DND-41 (cell line): Measurements from ENCODE around the gene LPCAT3.
A peak's percentile ranks its signal among the peaks of the same experiment; 100 is the strongest.

Source experiments
- ATAC-seq: fragments of 200-7000 bp; cut with Tn5 transposase; 3 replicates; pipeline ENCODE4 v1.9.1; 2021; ENCODE audit warnings: low read depth; ENCODE audit not compliant: insufficient read depth
- DNase-seq: peaks from one replicate; pipeline ENCODE4 v3.0.0-alpha.2; 2020
- H2AFZ ChIP-seq: 2 replicates; pipeline ENCODE4 v1.6.0; 2012; ENCODE audit warnings: low read depth, low read length
- H3K27ac ChIP-seq: 2 replicates; pipeline ENCODE4 v1.5.1; 2012; ENCODE audit warnings: low read length, inconsistent platforms
- H3K27me3 ChIP-seq: fragments of 200-600 bp; sonication (generic); 2 replicates; pipeline ENCODE4 v1.6.0; 2012; ENCODE audit warnings: low read length, mild to moderate bottlenecking, inconsistent platforms; ENCODE audit not compliant: insufficient read depth, poor library complexity
- H3K36me3 ChIP-seq: 2 replicates; pipeline ENCODE4 v1.5.1; 2012; ENCODE audit warnings: low read length, inconsistent platforms; ENCODE audit not compliant: insufficient read depth
- H3K4me1 ChIP-seq: 2 replicates; pipeline ENCODE4 v1.5.1; 2012; ENCODE audit warnings: mild to moderate bottlenecking, low read length; ENCODE audit not compliant: insufficient read depth
- H3K4me2 ChIP-seq: 2 replicates; pipeline ENCODE4 v1.6.0; 2012; ENCODE audit warnings: mild to moderate bottlenecking, moderate library complexity, low read length, inconsistent platforms; ENCODE audit not compliant: insufficient read depth
- H3K4me3 ChIP-seq, 2 experiments: fragments of 200-600 bp in 1 of 2; shearing (Covaris generic) in 1 of 2; 2 replicates each; pipeline ENCODE4 v1.5.1; 2012 to 2016; ENCODE audit warnings: inconsistent platforms in 2 of 2, low read length in 2 of 2, mild to moderate bottlenecking in 2 of 2, low read depth in 1 of 2, moderate library complexity in 1 of 2
- H3K79me2 ChIP-seq: 2 replicates; pipeline ENCODE4 v1.6.0; 2012; ENCODE audit warnings: low read length, inconsistent platforms; ENCODE audit not compliant: insufficient read depth
- H3K9ac ChIP-seq: 2 replicates; pipeline ENCODE4 v1.6.0; 2012; ENCODE audit warnings: low read depth, mild to moderate bottlenecking, inconsistent platforms, low read length, moderate library complexity
- H3K9me3 ChIP-seq: 2 replicates; pipeline ENCODE4 v1.5.1; 2012; ENCODE audit warnings: low read length, moderate library complexity, mild to moderate bottlenecking, inconsistent platforms; ENCODE audit not compliant: insufficient read depth, severe bottlenecking
- H4K20me1 ChIP-seq: 2 replicates; pipeline ENCODE4 v1.6.0; 2012; ENCODE audit warnings: low read length; ENCODE audit not compliant: insufficient read depth
- CTCF ChIP-seq: IDR thresholded peaks from 2 replicates; pipeline ENCODE4 v1.5.1; 2012; ENCODE audit warnings: borderline replicate concordance, low read length, moderate library complexity, mild to moderate bottlenecking; ENCODE audit not compliant: poor library complexity, severe bottlenecking; ENCODE audit errors: extremely low read depth
- EZH2 ChIP-seq: IDR thresholded peaks from 3 replicates; pipeline ENCODE4 v1.6.1; 2012; ENCODE audit warnings: borderline replicate concordance, low read depth, mild to moderate bottlenecking, moderate library complexity, low read length, inconsistent platforms; ENCODE audit not compliant: severe bottlenecking

The LPCAT3 gene

GRCh38 chr12:7018350-7019042 is at the start of gene LPCAT3:
Gene LPCAT3 (minus strand): TSS chr12:7018476. CDS start chr12:7018424, 52 bp downstream.
- H3K36me3 ChIP-seq = no peaks in the 10 kb centered on the region; the same call in 1 of the 2 replicates
- H3K27me3 ChIP-seq = no peaks in the 10 kb centered on the region
- peak within 1 kb of the TSS; percentile 94 for H2AFZ ChIP-seq
- peak within 1 kb of the TSS; percentile 92 for H3K4me2 ChIP-seq
- peak within 1 kb of the TSS; percentile 73 for H3K9ac ChIP-seq
- no peaks in the 10 kb centered on the region for H3K9me3 ChIP-seq
- ATAC-seq = peak; percentile 93
- H4K20me1 ChIP-seq = no peaks in the 10 kb centered on the region
- H3K4me3 ChIP-seq = peak within 1 kb of the TSS; percentile 73 to 89
- peaks cover 7% of the 10 kb centered on the region; the same call in 1 of the 2 replicates for H3K79me2 ChIP-seq
- DNase-seq = peak; percentile 95
- H3K27ac ChIP-seq = peak within 1 kb of the TSS; percentile 80
- H3K4me1 ChIP-seq = peaks cover 37% of the 10 kb centered on the region
- TF ChIP-seq CTCF = peak; percentile 87
- no peak for TF ChIP-seq EZH2

GRCh38 chr12:7067096-7067495 is 48.8 kb upstream of the LPCAT3 start:
- Histone ChIP-seq H3K4me2 (no peak overlapping the region), H4K20me1 (no peaks in the 10 kb centered on the region), H3K4me1 (no peaks in the 10 kb centered on the region), H3K9ac (no peak overlapping the region), H3K79me2 (no peaks in the 10 kb centered on the region), H3K27me3 (peaks cover 20% of the 10 kb centered on the region), H3K9me3 (no peaks in the 10 kb centered on the region), H3K36me3 (no peaks in the 10 kb centered on the region), H2AFZ (no peak overlapping the region), H3K27ac (no peak overlapping the region), H3K4me3 (no peak overlapping the region)
- DNase-seq (no peak), ATAC-seq (no peak)
- TF ChIP-seq EZH2 (no peak), CTCF (no peak)

GRCh38 chr12:7066596-7066995 is 48.3 kb upstream of the LPCAT3 start:
- Histone ChIP-seq H3K9me3 (no peaks in the 10 kb centered on the region), H3K4me3 (no peak overlapping the region), H3K36me3 (no peaks in the 10 kb centered on the region), H3K27me3 (peaks cover 15% of the 10 kb centered on the region), H3K4me1 (no peaks in the 10 kb centered on the region), H3K9ac (no peak overlapping the region), H3K27ac (no peak overlapping the region), H4K20me1 (no peaks in the 10 kb centered on the region), H3K4me2 (no peak overlapping the region), H3K79me2 (no peaks in the 10 kb centered on the region), H2AFZ (no peak overlapping the region)
- no peak for TF ChIP-seq CTCF
- no peak for TF ChIP-seq EZH2
- DNase-seq = no peak
- ATAC-seq = no peak
